GM06990 (cell line): ENCODE measurements around the gene ADAMTS9.

Experiments used
- DNase-seq: peaks from one replicate; pipeline ENCODE4 v3.0.0-alpha.2; 2011; ENCODE audit not compliant: insufficient read length; ENCODE audit errors: extremely low read depth
- H3K27me3 ChIP-seq: replicated peaks from 2 replicates; pipeline ENCODE4 v1.6.0; 2011; ENCODE audit warnings: low read length; ENCODE audit not compliant: control insufficient read depth, insufficient read depth
- H3K36me3 ChIP-seq: 2 replicates; pipeline ENCODE4 v1.5.1; 2011; ENCODE audit warnings: low read length; ENCODE audit not compliant: control insufficient read depth, insufficient read depth
- H3K4me3 ChIP-seq: replicated peaks from 2 replicates; pipeline ENCODE4 v1.5.1; 2011; ENCODE audit warnings: low read depth, mild to moderate bottlenecking, control low read depth, low read length
- CTCF ChIP-seq: IDR thresholded peaks from 2 replicates; pipeline ENCODE4 v1.5.1; 2011; ENCODE audit warnings: low read length, control low read depth, mild to moderate bottlenecking, inconsistent platforms; ENCODE audit not compliant: insufficient read depth, poor library complexity, severe bottlenecking

The ADAMTS9 gene

GRCh38 chr3:64684715-64685261, 3.0 kb downstream of the ADAMTS9 start:
- Histone ChIP-seq H3K4me3 (no peak overlapping the region), H3K27me3 (no peaks in the 10 kb centered on the region; the same call in 1 of the 2 replicates), H3K36me3 (no peaks in the 10 kb centered on the region)
- no peak for TF ChIP-seq CTCF
- DNase-seq = no peak

- no peak overlapping the region for H3K4me3 ChIP-seq
- no peaks in the 10 kb centered on the region for H3K36me3 ChIP-seq
- H3K27me3 ChIP-seq = no peaks in the 10 kb centered on the region; the same call in 1 of the 2 replicates
- no peak for DNase-seq
- no peak for TF ChIP-seq CTCF
These were observed 6.0 kb downstream of the ADAMTS9 start for GRCh38 chr3:64681827-64682226.

GRCh38 chr3:64681015-64681414, 6.8 kb downstream of the ADAMTS9 start:
- no peak for DNase-seq

GRCh38 chr3:64680334-64680733, 7.5 kb downstream of the ADAMTS9 start:
- no peak for TF ChIP-seq CTCF
- H3K27me3 ChIP-seq = no peaks in the 10 kb centered on the region
- H3K36me3 ChIP-seq = no peaks in the 10 kb centered on the region
- no peak overlapping the region for H3K4me3 ChIP-seq
- DNase-seq = no peak

More at GRCh38 chr3:64681015-64681414, 6.8 kb downstream of the ADAMTS9 start:
- no peaks in the 10 kb centered on the region for H3K27me3 ChIP-seq
- no peaks in the 10 kb centered on the region for H3K36me3 ChIP-seq
- TF ChIP-seq CTCF = no peak
- no peak overlapping the region for H3K4me3 ChIP-seq

GRCh38 chr3:64677961-64678716, 9.7 kb downstream of the ADAMTS9 start:
- Histone ChIP-seq H3K4me3 (no peak overlapping the region), H3K27me3 (no peaks in the 10 kb centered on the region), H3K36me3 (no peaks in the 10 kb centered on the region)
- DNase-seq = no peak
- TF ChIP-seq CTCF = no peak
